Adipocyte (in vitro differentiated cells): Measurements from ENCODE around the gene GRN.

Experiments
- DNase-seq: peaks from one replicate; pipeline ENCODE4 v3.0.0-alpha.2; 2015; ENCODE audit warnings: low read depth
- H3K27me3 ChIP-seq: replicated peaks from 2 replicates; pipeline ENCODE4 v1.7.0; 2013; ENCODE audit warnings: mild to moderate bottlenecking, low read length, moderate library complexity; ENCODE audit not compliant: control insufficient read depth, insufficient read depth
- H3K36me3 ChIP-seq: 2 replicates; pipeline ENCODE4 v1.7.0; 2013; ENCODE audit warnings: low read length, mild to moderate bottlenecking, moderate library complexity; ENCODE audit not compliant: control insufficient read depth, insufficient read depth, severe bottlenecking
- H3K4me1 ChIP-seq: 2 replicates; pipeline ENCODE4 v1.7.0; 2013; ENCODE audit warnings: mild to moderate bottlenecking, low read length, moderate library complexity; ENCODE audit not compliant: control insufficient read depth, insufficient read depth
- H3K4me3 ChIP-seq: 2 replicates; pipeline ENCODE4 v1.7.0; 2013; ENCODE audit warnings: mild to moderate bottlenecking, low read length, moderate library complexity
- H3K9ac ChIP-seq: 2 replicates; pipeline ENCODE4 v1.7.0; 2013; ENCODE audit warnings: mild to moderate bottlenecking, low read length, moderate library complexity
- H3K9me3 ChIP-seq: 2 replicates; pipeline ENCODE4 v1.7.0; 2013; ENCODE audit warnings: mild to moderate bottlenecking, low read length, moderate library complexity; ENCODE audit not compliant: control insufficient read depth

The GRN gene

GRCh38 chr17:44379887-44380286 is 34.8 kb downstream of the GRN start:
- H3K27me3 ChIP-seq, result peaks cover 37% of the 10 kb centered on the region
- H3K36me3 ChIP-seq, result no peaks in the 10 kb centered on the region
- no peak for DNase-seq
- H3K4me3 ChIP-seq, result no peak overlapping the region
- H3K9me3 ChIP-seq, result no peaks in the 10 kb centered on the region
- no peak overlapping the region for H3K9ac ChIP-seq
- peaks cover 5% of the 10 kb centered on the region for H3K4me1 ChIP-seq

GRCh38 chr17:44380767-44381166 is 35.7 kb downstream of the GRN start:
- Histone ChIP-seq H3K4me1 (peaks cover 5% of the 10 kb centered on the region), H3K27me3 (peaks cover 37% of the 10 kb centered on the region), H3K9ac (no peak overlapping the region), H3K36me3 (no peaks in the 10 kb centered on the region), H3K4me3 (no peak overlapping the region), H3K9me3 (no peaks in the 10 kb centered on the region)
- no peak for DNase-seq

- Histone ChIP-seq H3K9ac (no peak overlapping the region), H3K4me3 (no peak overlapping the region), H3K27me3 (peaks cover 39% of the 10 kb centered on the region), H3K9me3 (no peaks in the 10 kb centered on the region), H3K4me1 (no peaks in the 10 kb centered on the region), H3K36me3 (no peaks in the 10 kb centered on the region)
- DNase-seq, result no peak
Measured at GRCh38 chr17:44381810-44382305, 36.8 kb downstream of the GRN start.

DNA sequence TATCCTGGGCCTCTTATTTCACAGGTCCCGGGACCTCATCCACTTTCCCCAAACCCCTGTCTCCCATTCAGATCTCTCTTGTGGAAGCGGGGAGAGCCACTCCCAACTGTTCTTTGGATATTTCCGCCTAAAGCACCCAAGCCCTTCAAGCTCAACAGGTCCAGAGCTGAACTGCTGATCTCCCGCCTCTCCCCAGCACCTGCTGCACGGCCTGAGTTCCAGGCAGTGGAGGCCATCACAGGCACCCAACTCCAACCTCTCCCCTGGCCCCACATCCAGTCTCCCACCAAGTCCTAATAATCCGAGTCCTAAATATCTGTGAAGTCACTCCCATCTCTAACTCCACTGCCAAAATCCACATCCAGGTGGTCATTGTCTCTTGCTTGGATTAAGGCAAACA is 37.8 kb downstream of the GRN start:
- no peak overlapping the region for H3K9ac ChIP-seq
- H3K4me3 ChIP-seq, result no peak overlapping the region

GRCh38 chr17:44383363-44383762 is 38.3 kb downstream of the GRN start:
- no peak for DNase-seq
- no peaks in the 10 kb centered on the region for H3K36me3 ChIP-seq
- H3K27me3 ChIP-seq, result peaks cover 38% of the 10 kb centered on the region
- no peaks in the 10 kb centered on the region for H3K9me3 ChIP-seq
- H3K4me1 ChIP-seq, result no peaks in the 10 kb centered on the region
- H3K9ac ChIP-seq, result no peak overlapping the region
- no peak overlapping the region for H3K4me3 ChIP-seq

More for the DNA sequence above, 37.8 kb downstream of the GRN start:
- DNase-seq, result no peak
- H3K4me1 ChIP-seq, result no peaks in the 10 kb centered on the region
- no peaks in the 10 kb centered on the region for H3K9me3 ChIP-seq
- no peaks in the 10 kb centered on the region for H3K36me3 ChIP-seq
- H3K27me3 ChIP-seq, result peaks cover 39% of the 10 kb centered on the region

DNA sequence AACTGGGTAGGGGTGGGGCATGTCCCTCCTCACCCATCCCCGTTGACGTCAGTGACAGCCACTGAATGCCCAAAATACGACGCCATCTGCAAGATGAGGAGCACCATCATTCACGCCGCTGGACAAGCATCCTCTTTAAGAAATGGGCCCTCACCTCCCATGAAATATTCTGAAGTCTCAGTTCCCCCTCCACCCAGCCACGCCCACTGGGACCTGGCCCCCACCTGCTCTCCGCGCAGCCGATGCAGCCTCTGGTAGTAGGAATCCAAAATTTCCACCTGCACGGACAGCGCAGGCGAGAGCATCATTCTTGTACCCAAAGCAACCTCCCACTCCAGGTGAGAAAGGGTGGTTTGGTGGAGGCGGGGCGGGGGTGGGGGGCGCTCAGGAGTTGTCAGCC is 38.8 kb downstream of the GRN start:
- Histone ChIP-seq H3K4me3 (no peak overlapping the region), H3K9me3 (no peaks in the 10 kb centered on the region), H3K4me1 (no peaks in the 10 kb centered on the region), H3K27me3 (peaks cover 35% of the 10 kb centered on the region), H3K36me3 (no peaks in the 10 kb centered on the region), H3K9ac (no peak overlapping the region)
- DNase-seq, result no peak

- no peaks in the 10 kb centered on the region for H3K36me3 ChIP-seq
- H3K4me3 ChIP-seq, result no peak overlapping the region
- H3K27me3 ChIP-seq, result peaks cover 35% of the 10 kb centered on the region
- H3K9me3 ChIP-seq, result no peaks in the 10 kb centered on the region
- no peak overlapping the region for H3K9ac ChIP-seq
- DNase-seq, result no peak
- H3K4me1 ChIP-seq, result no peaks in the 10 kb centered on the region
Measured at GRCh38 chr17:44384281-44384822, 39.2 kb downstream of the GRN start.

DNA sequence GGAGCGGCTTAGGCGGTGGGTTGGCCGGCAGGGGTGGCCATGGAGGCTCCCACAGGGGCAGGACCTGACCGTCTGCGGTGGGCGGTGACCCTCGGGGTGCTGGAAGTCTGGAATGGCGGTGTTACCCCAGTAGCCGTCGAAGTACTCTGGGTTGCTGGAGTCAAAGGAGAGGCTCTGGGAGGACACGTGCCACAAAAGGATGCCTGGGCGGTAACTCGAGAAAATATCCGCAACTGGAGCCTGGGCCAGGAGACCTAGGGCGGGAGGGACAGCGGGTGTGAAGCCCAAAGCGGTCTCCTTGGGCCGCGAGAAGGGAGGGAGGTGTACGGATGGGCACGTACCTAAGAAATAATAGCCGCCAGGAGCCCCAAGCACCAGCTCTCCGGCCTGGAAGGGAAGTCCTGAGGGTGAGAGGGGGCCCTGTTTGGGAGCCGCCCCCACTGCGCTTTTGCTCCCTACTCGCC is 39.8 kb downstream of the GRN start:
- peaks cover 32% of the 10 kb centered on the region for H3K27me3 ChIP-seq
- peak overlapping the region; percentile 76 for H3K4me3 ChIP-seq
- DNase-seq, result no peak

GRCh38 chr17:44385287-44386181 is 40.4 kb downstream of the GRN start:
- peak overlapping the region; percentile 70 for H3K9ac ChIP-seq
- no peaks in the 10 kb centered on the region for H3K4me1 ChIP-seq
- DNase-seq, result peak; percentile 88
- peaks cover 25% of the 10 kb centered on the region for H3K27me3 ChIP-seq
- H3K4me3 ChIP-seq, result peak overlapping the region; percentile 76
- H3K9me3 ChIP-seq, result no peaks in the 10 kb centered on the region
- no peaks in the 10 kb centered on the region for H3K36me3 ChIP-seq

More for the DNA sequence above, 39.8 kb downstream of the GRN start:
- Histone ChIP-seq H3K4me1 (no peaks in the 10 kb centered on the region), H3K36me3 (no peaks in the 10 kb centered on the region), H3K9ac (no peak overlapping the region), H3K9me3 (no peaks in the 10 kb centered on the region)

- Histone ChIP-seq H3K9me3 (no peaks in the 10 kb centered on the region), H3K9ac (no peak overlapping the region), H3K4me1 (no peaks in the 10 kb centered on the region), H3K4me3 (no peak overlapping the region), H3K27me3 (peaks cover 22% of the 10 kb centered on the region), H3K36me3 (no peaks in the 10 kb centered on the region)
- DNase-seq, result no peak
Measured at GRCh38 chr17:44386182-44386525, 41.1 kb downstream of the GRN start.

DNA sequence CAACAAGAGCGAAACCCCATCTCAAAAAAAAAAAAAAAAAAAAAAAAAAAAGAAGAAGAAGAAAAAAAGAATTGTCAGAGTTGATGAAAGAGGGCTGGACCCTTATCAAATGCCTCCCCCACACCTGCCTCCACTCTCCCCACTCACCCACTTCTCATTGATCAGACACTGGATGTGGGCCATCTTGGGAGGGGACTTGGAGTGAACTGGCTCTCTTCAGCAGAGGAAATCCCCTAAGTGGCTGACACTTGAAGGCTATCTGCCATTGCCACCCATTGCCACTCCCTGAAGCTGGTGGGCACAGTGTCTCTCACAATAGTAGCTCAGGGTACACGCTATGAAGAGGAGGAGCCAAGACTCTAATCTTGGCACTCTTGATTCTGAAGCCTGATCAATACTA is 42.7 kb downstream of the GRN start:
- Histone ChIP-seq H3K4me3 (no peak overlapping the region), H3K4me1 (no peaks in the 10 kb centered on the region), H3K36me3 (no peaks in the 10 kb centered on the region), H3K9me3 (no peaks in the 10 kb centered on the region), H3K27me3 (peaks cover 20% of the 10 kb centered on the region), H3K9ac (no peak overlapping the region)
- DNase-seq, result no peak
